Sigmoid colon (tissue), 4 donors: ENCODE measurements around the gene SLC7A5.
"Not testable (repeated sequence)": the region's sequence is repeated elsewhere in the genome, so short reads cannot be mapped to it uniquely, and the experiment has no call there.

ENCODE experiments used
- CTCF ChIP-seq, 4 experiments: fragments of 450-650 bp in 3 of 4; fragments of 200-600 bp in 1 of 4; IDR thresholded peaks; one replicate each; pipeline ENCODE4 v1.5.1; 2016 to 2019; ENCODE audit warnings: antibody characterized with exemption in 4 of 4, mild to moderate bottlenecking in 3 of 4, moderate library complexity in 2 of 4
- EP300 ChIP-seq, 4 donors: sonication (generic); formaldehyde crosslinking; IDR thresholded peaks; one replicate each; pipeline ENCODE4 v1.6.1; 2017; ENCODE audit warnings: antibody characterized with exemption in 4 of 4
- POLR2AphosphoS5 ChIP-seq, 4 donors: sonication (generic); formaldehyde crosslinking; IDR thresholded peaks; one replicate each; pipeline ENCODE4 v1.6.1; 2017; ENCODE audit warnings: antibody characterized with exemption in 4 of 4

- not testable (repeated sequence) for TF ChIP-seq CTCF, EP300, POLR2AphosphoS5 (IDR thresholded peaks at IDR 0.05)
These were observed 20.5 kb upstream of the SLC7A5 start for GRCh38 chr16:87889762-87890161.
